A673 (cell line): Measurements from ENCODE around the gene ZMYM1. TPM values are rescaled to one million over a fixed set of nuclear protein-coding genes. Genes with fewer than 3 reads are reported as not detected.
A peak's percentile ranks its signal among the peaks of the same experiment; 100 is the strongest.

ENCODE experiments used
- BruUV-seq: library from RNA; stranded (reverse); fragments of 400-500 nt; replicated peaks from 2 replicates; lab custom pipeline; 2021; lab: Mats Ljungman, UMichigan
- CTCF ChIA-PET: fragments of 300-600 bp; sonication (Branson Sonifier 250); formaldehyde crosslinking; loops from one replicate; lab custom pipeline; 2022; ENCODE audit warnings: antibody characterized with exemption; lab: Charles Lee
- POLR2A ChIA-PET: fragments of 300-600 bp; sonication (Branson Sonifier 250); formaldehyde crosslinking; loops from one replicate; lab custom pipeline; 2022; ENCODE audit warnings: antibody characterized with exemption; ENCODE audit not compliant: low non-redundant PET; lab: Charles Lee
- DNase-seq: peaks from one replicate; pipeline ENCODE4 v3.0.0-alpha.2; 2015; ENCODE audit warnings: low spot score
- H3K27ac ChIP-seq: fragments of 200-600 bp; sonication (generic); 2 replicates; pipeline ENCODE4 v1.5.1; 2016; ENCODE audit warnings: mixed run types, low read depth, mild to moderate bottlenecking, mixed read lengths, antibody characterized with exemption, low read length; ENCODE audit not compliant: poor library complexity, severe bottlenecking
- H3K27me3 ChIP-seq: fragments of 200-600 bp; sonication (generic); replicated peaks from 2 replicates; pipeline ENCODE4 v1.6.1; 2017; ENCODE audit warnings: mixed run types, low read depth, mild to moderate bottlenecking, mixed read lengths, antibody characterized with exemption, low read length; ENCODE audit not compliant: insufficient read depth, poor library complexity
- H3K36me3 ChIP-seq: fragments of 200-600 bp; sonication (generic); 2 replicates; pipeline ENCODE4 v1.6.1; 2016; ENCODE audit warnings: mixed run types, mild to moderate bottlenecking, mixed read lengths, antibody characterized with exemption, low read length; ENCODE audit not compliant: insufficient read depth, poor library complexity, severe bottlenecking
- H3K4me1 ChIP-seq: fragments of 200-600 bp; sonication (generic); 2 replicates; pipeline ENCODE4 v1.6.1; 2017; ENCODE audit warnings: mixed run types, mild to moderate bottlenecking, mixed read lengths, antibody characterized with exemption, low read length; ENCODE audit not compliant: insufficient read depth, poor library complexity, severe bottlenecking
- H3K4me3 ChIP-seq: fragments of 200-600 bp; sonication (generic); 2 replicates; pipeline ENCODE4 v1.5.1; 2016; ENCODE audit warnings: low read depth, mixed run types, mild to moderate bottlenecking, mixed read lengths, low read length; ENCODE audit not compliant: poor library complexity, severe bottlenecking
- H3K9me3 ChIP-seq: fragments of 200-600 bp; sonication (generic); 2 replicates; pipeline ENCODE4 v1.6.1; 2016; ENCODE audit warnings: mixed run types, low read depth, mild to moderate bottlenecking, mixed read lengths, antibody characterized with exemption, low read length; ENCODE audit not compliant: poor library complexity, severe bottlenecking
- EZH2 ChIP-seq: fragments of 200-600 bp; sonication (generic); IDR thresholded peaks from 2 replicates; pipeline ENCODE4 v1.6.1; 2017; ENCODE audit warnings: borderline replicate concordance, low read depth, mild to moderate bottlenecking, mixed read lengths, antibody characterized with exemption, low read length; ENCODE audit not compliant: poor library complexity, severe bottlenecking
- intact Hi-C: fragments of 100-400 bp; cut with micrococcal nuclease; formaldehyde crosslinking; loops from one replicate; pipeline ENCODE4 v1.10.0; 2022; ENCODE audit not compliant: unreplicated experiment
- total RNA-seq: library from RNA; stranded (reverse); gene quantifications from 2 replicates; pipeline ENCODE4 v1.2.3, GENCODE V29; 2021
- TF ChIP-seq, protein P1 (sequence below): fragments of 300-800, 200-600 bp; sonication (generic); conservative IDR thresholded peaks from 2 replicates; pipeline ENCODE4 v1.5.1; 2017; ENCODE audit warnings: low read depth, mild to moderate bottlenecking, antibody characterized with exemption, low read length, moderate library complexity, mixed read lengths

ZMYM1 gene
- total RNA-seq, 1 experiment from 2014 or later, result 36.1 TPM

DNA sequence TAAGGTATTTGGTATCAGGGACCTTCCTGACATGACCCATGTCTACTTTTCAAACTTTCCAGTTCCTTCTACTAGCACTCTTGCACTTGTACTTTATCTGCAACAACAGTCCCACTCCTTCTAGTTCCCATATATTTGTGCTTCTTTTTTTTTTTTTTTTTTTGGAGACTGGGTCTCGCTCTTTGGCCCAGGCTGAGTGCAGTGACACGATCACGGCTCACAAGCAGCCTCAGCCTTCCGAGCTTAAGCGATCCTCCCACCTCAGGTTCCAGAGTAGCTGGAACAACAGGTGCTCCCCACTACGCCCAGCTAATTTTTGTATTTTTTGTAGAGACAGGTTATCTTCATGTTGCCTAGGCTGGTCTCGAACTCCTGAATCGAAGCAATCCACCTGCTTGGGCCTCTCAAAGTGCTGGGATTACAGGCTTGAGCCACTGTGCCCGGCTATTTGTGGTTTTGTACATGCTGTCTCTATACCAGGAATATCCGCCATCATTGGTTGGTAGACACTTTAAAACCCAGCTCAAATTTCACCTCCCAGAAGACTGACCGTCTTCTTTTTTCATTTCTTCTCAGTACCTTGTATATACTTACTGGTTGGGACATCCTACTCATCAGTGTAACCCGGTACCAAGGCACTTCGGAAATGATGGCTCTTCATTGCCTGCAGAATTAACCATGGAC is 1.1 kb downstream of the ZMYM1 start:
- no peak for DNase-seq
- no TSS peak for BruUV-seq
- ChIA-PET POLR2A (no interaction called here), CTCF (interaction anchor here (0.7 kb wide), 1 partner anchor 20 kb away, joined by 13 read pairs; no protein-coding TSS in a partner anchor)
- Histone ChIP-seq H3K9me3 (no peaks in the 10 kb centered on the region), H3K27me3 (no peaks in the 10 kb centered on the region), H3K4me3 (peak overlapping the region; percentile 59), H3K4me1 (peaks cover 14% of the 10 kb centered on the region), H3K36me3 (no peaks in the 10 kb centered on the region), H3K27ac (peak overlapping the region; percentile 72)
- no peak for TF ChIP-seq EZH2
- TF ChIP-seq, protein P1, sequence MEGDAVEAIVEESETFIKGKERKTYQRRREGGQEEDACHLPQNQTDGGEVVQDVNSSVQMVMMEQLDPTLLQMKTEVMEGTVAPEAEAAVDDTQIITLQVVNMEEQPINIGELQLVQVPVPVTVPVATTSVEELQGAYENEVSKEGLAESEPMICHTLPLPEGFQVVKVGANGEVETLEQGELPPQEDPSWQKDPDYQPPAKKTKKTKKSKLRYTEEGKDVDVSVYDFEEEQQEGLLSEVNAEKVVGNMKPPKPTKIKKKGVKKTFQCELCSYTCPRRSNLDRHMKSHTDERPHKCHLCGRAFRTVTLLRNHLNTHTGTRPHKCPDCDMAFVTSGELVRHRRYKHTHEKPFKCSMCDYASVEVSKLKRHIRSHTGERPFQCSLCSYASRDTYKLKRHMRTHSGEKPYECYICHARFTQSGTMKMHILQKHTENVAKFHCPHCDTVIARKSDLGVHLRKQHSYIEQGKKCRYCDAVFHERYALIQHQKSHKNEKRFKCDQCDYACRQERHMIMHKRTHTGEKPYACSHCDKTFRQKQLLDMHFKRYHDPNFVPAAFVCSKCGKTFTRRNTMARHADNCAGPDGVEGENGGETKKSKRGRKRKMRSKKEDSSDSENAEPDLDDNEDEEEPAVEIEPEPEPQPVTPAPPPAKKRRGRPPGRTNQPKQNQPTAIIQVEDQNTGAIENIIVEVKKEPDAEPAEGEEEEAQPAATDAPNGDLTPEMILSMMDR, result no peak
- intact Hi-C loops, result no loop called here

- no peak overlapping the region for H3K4me3 ChIP-seq
- intact Hi-C loops, result no loop called here
- H3K36me3 ChIP-seq, result no peaks in the 10 kb centered on the region
- no peak overlapping the region for H3K27ac ChIP-seq
- ChIA-PET POLR2A (no interaction called here), CTCF (no interaction called here)
- no peak for DNase-seq
- BruUV-seq, result no TSS peak
- TF ChIP-seq, protein P1, result no peak
- no peak for TF ChIP-seq EZH2
- peaks cover 10% of the 10 kb centered on the region for H3K4me1 ChIP-seq
- no peaks in the 10 kb centered on the region for H3K9me3 ChIP-seq
- no peaks in the 10 kb centered on the region for H3K27me3 ChIP-seq
Measured at GRCh38 chr1:35085421-35085820, 6.2 kb downstream of the ZMYM1 start.

- intact Hi-C loops, result no loop called here
- BruUV-seq, result no TSS peak
Measured at GRCh38 chr1:35097224-35097623, 18.0 kb downstream of the ZMYM1 start.

More at GRCh38 chr1:35097224-35097623, 18.0 kb downstream of the ZMYM1 start:
- POLR2A ChIA-PET, result interaction anchor here (0.6 kb wide), 1 partner anchor 85 kb away, joined by 3 read pairs; no protein-coding TSS in a partner anchor
- H3K36me3 ChIP-seq, result peaks cover 69% of the 10 kb centered on the region
- CTCF ChIA-PET, result no interaction called here
- peak; percentile 44 for DNase-seq
- no peaks in the 10 kb centered on the region for H3K9me3 ChIP-seq
- H3K27ac ChIP-seq, result no peak overlapping the region
- H3K27me3 ChIP-seq, result no peaks in the 10 kb centered on the region
- no peak overlapping the region for H3K4me3 ChIP-seq
- H3K4me1 ChIP-seq, result no peaks in the 10 kb centered on the region
- TF ChIP-seq EZH2, result no peak
- TF ChIP-seq, protein P1, result no peak
